Endothelial cell of umbilical vein (primary cell): ENCODE measurements around the gene NFATC4. TPM values are rescaled to one million over a fixed set of nuclear protein-coding genes. Genes with fewer than 3 reads are reported as not detected.

Experiments used
- BruUV-seq: library from RNA; stranded (reverse); fragments of 400-500 nt; replicated peaks from 2 replicates; lab custom pipeline; 2021; lab: Mats Ljungman, UMichigan
- CTCF ChIA-PET: fragments of 300-600, 350-600 bp; sonication (Branson Sonifier 250); formaldehyde crosslinking; loops from one replicate; lab custom pipeline; 2021; ENCODE audit warnings: antibody characterized with exemption, inconsistent platforms; lab: Charles Lee
- POLR2A ChIA-PET: fragments of 300-600, 350-600 bp; sonication (Branson Sonifier 250); formaldehyde crosslinking; loops from one replicate; lab custom pipeline; 2021; ENCODE audit warnings: antibody characterized with exemption, inconsistent platforms; lab: Charles Lee
- DNase-seq: peaks from one replicate; pipeline ENCODE4 v3.0.0-alpha.2; 2011; ENCODE audit warnings: low read depth, low spot score
- FAIRE-seq: peaks from 2 replicates; lab custom pipeline; 2011; peaks lifted over from hg19 to GRCh38; lab: Jason Lieb, UNC
- H2AFZ ChIP-seq: 2 replicates; pipeline ENCODE4 v1.6.0; 2012; ENCODE audit warnings: low read depth, low read length, control low read depth, inconsistent platforms
- H3K27ac ChIP-seq: 2 replicates; pipeline ENCODE4 v1.5.1; 2011; ENCODE audit warnings: low read depth, mild to moderate bottlenecking, control low read depth, low read length, moderate library complexity; ENCODE audit not compliant: insufficient read depth
- H3K27me3 ChIP-seq, 2 experiments: 2 replicates each; pipeline versions ENCODE4 v1.6.0 to v1.6.1; 2011; ENCODE audit warnings: low read length in 2 of 2, mixed read lengths in 1 of 2; ENCODE audit not compliant: control insufficient read depth in 2 of 2, insufficient read depth in 2 of 2
- H3K36me3 ChIP-seq, 2 experiments: 2 replicates in 1 of 2; 3 replicates in 1 of 2; pipeline ENCODE4 v1.5.1; 2011; ENCODE audit warnings: low read length in 2 of 2, mild to moderate bottlenecking in 1 of 2, moderate library complexity in 1 of 2; ENCODE audit not compliant: control insufficient read depth in 2 of 2, insufficient read depth in 2 of 2; ENCODE audit errors: extremely low read depth in 1 of 2
- H3K4me1 ChIP-seq: 3 replicates; pipeline ENCODE4 v1.5.1; 2011; ENCODE audit warnings: mild to moderate bottlenecking, low read length; ENCODE audit not compliant: control insufficient read depth, insufficient read depth; ENCODE audit errors: extremely low read depth
- H3K4me2 ChIP-seq: 2 replicates; pipeline ENCODE4 v1.6.1; 2011; ENCODE audit warnings: low read length, control low read depth, mixed read lengths; ENCODE audit not compliant: insufficient read depth
- H3K4me3 ChIP-seq, 3 experiments: fragments of 200-600 bp in 1 of 3; sonication (generic), shearing (Covaris generic) in 1 of 3; replicated peaks in 1 of 3; 2 replicates each; pipeline ENCODE4 v1.5.1; 2011 to 2016; ENCODE audit warnings: control low read depth in 3 of 3, low read length in 3 of 3, mild to moderate bottlenecking in 2 of 3, inconsistent platforms in 1 of 3, low read depth in 1 of 3, moderate library complexity in 1 of 3; ENCODE audit not compliant: insufficient read depth in 1 of 3
- H3K79me2 ChIP-seq: 2 replicates; pipeline ENCODE4 v1.6.0; 2012; ENCODE audit warnings: low read length, inconsistent platforms; ENCODE audit not compliant: control insufficient read depth, insufficient read depth
- H3K9ac ChIP-seq: replicated peaks from 2 replicates; pipeline ENCODE3; 2011; ENCODE audit warnings: low read length, control low read depth; ENCODE audit not compliant: insufficient read depth; ENCODE audit errors: extremely low read depth
- H3K9me1 ChIP-seq: replicated peaks from 3 replicates; pipeline ENCODE4 v1.6.0; 2011; ENCODE audit warnings: mild to moderate bottlenecking, low read length; ENCODE audit not compliant: control insufficient read depth, insufficient read depth; ENCODE audit errors: extremely low read depth
- H3K9me3 ChIP-seq: replicated peaks from 2 replicates; pipeline ENCODE4 v1.5.1; 2012; ENCODE audit warnings: low read length, inconsistent platforms; ENCODE audit not compliant: control insufficient read depth, insufficient read depth
- H4K20me1 ChIP-seq: replicated peaks from 2 replicates; pipeline ENCODE3; 2011; ENCODE audit warnings: mild to moderate bottlenecking, low read length; ENCODE audit not compliant: control insufficient read depth, insufficient read depth; ENCODE audit errors: extremely low read depth
- EZH2 ChIP-seq: IDR thresholded peaks from 2 replicates; pipeline ENCODE4 v1.6.1; 2012; ENCODE audit warnings: borderline replicate concordance, low read depth, mild to moderate bottlenecking, moderate library complexity, low read length, inconsistent platforms; ENCODE audit not compliant: severe bottlenecking
- FOS ChIP-seq: IDR thresholded peaks from 2 replicates; pipeline ENCODE4 v1.6.1; 2011; ENCODE audit warnings: mild to moderate bottlenecking, low read length, moderate library complexity, borderline replicate concordance; ENCODE audit not compliant: insufficient read depth
- GATA2 ChIP-seq: IDR thresholded peaks from 2 replicates; pipeline ENCODE4 v1.7.0; 2011; ENCODE audit warnings: low read depth, mild to moderate bottlenecking, moderate library complexity, mixed read lengths, low read length; ENCODE audit not compliant: insufficient read length, insufficient read depth
- MAX ChIP-seq: IDR thresholded peaks from 2 replicates; pipeline ENCODE4 v1.6.1; 2011; ENCODE audit not compliant: insufficient read depth, insufficient read length
- POLR2A ChIP-seq: IDR thresholded peaks from 2 replicates; pipeline ENCODE4 v1.6.1; 2012; ENCODE audit warnings: low read depth, mild to moderate bottlenecking, control low read depth, low read length
- dilution Hi-C: fragments of 300-500 bp; cut with MboI; formaldehyde crosslinking; loops from one replicate; pipeline ENCODE4 v1.15.0; 2019; ENCODE audit warnings: low sequenced_read_pairs; ENCODE audit not compliant: extremely low pct_ligation_motif_present
- intact Hi-C: fragments of 100-400 bp; cut with micrococcal nuclease; formaldehyde crosslinking; loops from one replicate; pipeline ENCODE4 v1.10.0; 2022
- polyA plus RNA-seq, 4 experiments: library from polyadenylated mRNA; depleted of rRNA in 3 of 4; stranded (reverse) in 3 of 4; unstranded in 1 of 4; fragments of >200 nt; gene quantifications; 2 replicates each; pipeline versions ENCODE4 v1.2.1 to v1.2.3, GENCODE V29; 2011 to 2012; ENCODE audit warnings: missing spikeins in 1 of 4
- total RNA-seq: library from RNA; stranded (reverse); gene quantifications from 2 replicates; pipeline ENCODE4 v1.2.3, GENCODE V29; 2021

The NFATC4 gene
- total and polyA plus RNA-seq, 2 donors (not counting 3 experiments of a cell fraction or from before 2014, with no cell fraction given), result 79.5 to 88.1 TPM

- Histone ChIP-seq H3K4me3 (no peak overlapping the region), H3K4me2 (no peak overlapping the region), H3K79me2 (no peaks in the 10 kb centered on the region), H3K9ac (no peak overlapping the region), H3K9me3 (no peaks in the 10 kb centered on the region), H3K27ac (no peak overlapping the region), H3K9me1 (no peaks in the 10 kb centered on the region), H3K27me3 (peaks cover 20 to 24% of the 10 kb centered on the region in 2 experiments), H3K36me3 (no peaks in the 10 kb centered on the region), H2AFZ (no peak overlapping the region), H4K20me1 (no peaks in the 10 kb centered on the region), H3K4me1 (no peaks in the 10 kb centered on the region)
- ChIA-PET POLR2A (no interaction called here), CTCF (interaction anchor here (1.3 kb wide), 1 partner anchor 76 kb away, joined by 4 read pairs; no protein-coding TSS in a partner anchor)
- dilution Hi-C loops, result no loop called here
- no peak for TF ChIP-seq EZH2
- no peak for TF ChIP-seq MAX
- TF ChIP-seq POLR2A, result no peak
- no peak for TF ChIP-seq GATA2
- intact Hi-C loops, result no loop called here
- DNase-seq, result no peak
- FAIRE-seq, result no peak
- BruUV-seq, result no TSS peak
These were observed 13.0 kb upstream of the NFATC4 start for GRCh38 chr14:24355009-24355408.

DNA sequence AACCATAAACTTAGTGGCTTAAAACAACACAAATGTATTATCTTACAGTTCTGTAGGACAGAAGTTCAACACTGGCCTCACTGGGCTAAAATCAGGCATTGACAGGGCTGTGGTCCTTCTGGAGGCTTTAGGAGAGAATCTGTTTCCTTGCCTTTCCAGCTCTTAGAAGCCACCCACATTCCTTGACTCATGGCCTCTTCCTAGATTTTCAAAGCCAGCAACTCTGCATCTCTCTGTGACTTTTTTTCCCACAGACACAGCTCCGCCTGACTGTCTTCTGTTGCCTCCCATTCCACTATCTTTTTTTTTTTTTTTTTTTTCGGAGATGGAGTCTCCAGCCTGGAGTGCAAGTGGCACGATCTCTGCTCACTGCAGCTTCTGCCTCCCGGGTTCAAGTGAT lies 11.8 kb upstream of the NFATC4 start:
- no peak for FAIRE-seq
- H3K9ac ChIP-seq, result no peak overlapping the region
- H3K4me3 ChIP-seq, result no peak overlapping the region
- H3K27ac ChIP-seq, result no peak overlapping the region
- no peak overlapping the region for H2AFZ ChIP-seq
- DNase-seq, result no peak
- H3K4me1 ChIP-seq, result no peaks in the 10 kb centered on the region
- H4K20me1 ChIP-seq, result no peaks in the 10 kb centered on the region
- CTCF ChIA-PET, result interaction anchor here (0.7 to 8.1 kb wide), 4 partner anchors 9 to 316 kb away, joined by 3 to 52 read pairs (median 4); no protein-coding TSS in a partner anchor
- H3K9me3 ChIP-seq, result no peaks in the 10 kb centered on the region
- intact Hi-C loops, result no loop called here
- no peaks in the 10 kb centered on the region for H3K79me2 ChIP-seq
- no TSS peak for BruUV-seq
- POLR2A ChIA-PET, result no interaction called here
- dilution Hi-C loops, result no loop called here
- no peak overlapping the region for H3K4me2 ChIP-seq
- peaks cover 15 to 16% of the 10 kb centered on the region in 2 experiments for H3K27me3 ChIP-seq
- H3K9me1 ChIP-seq, result no peaks in the 10 kb centered on the region
- TF ChIP-seq FOS (no peak), EZH2 (no peak), POLR2A (no peak)
- no peaks in the 10 kb centered on the region for H3K36me3 ChIP-seq
